Mesodermal cell (in vitro differentiated cells): ENCODE measurements around the gene MAML3.
A peak's percentile ranks its signal among the peaks of the same experiment; 100 is the strongest.

Source experiments
- H3K27ac ChIP-seq: 2 replicates; pipeline ENCODE4 v1.7.0; 2013; ENCODE audit warnings: mild to moderate bottlenecking, low read depth, low read length, moderate library complexity; ENCODE audit not compliant: severe bottlenecking
- H3K36me3 ChIP-seq: 2 replicates; pipeline ENCODE4 v1.7.1; 2013; ENCODE audit warnings: mild to moderate bottlenecking, low read length, moderate library complexity; ENCODE audit not compliant: control insufficient read depth, insufficient read depth
- H3K4me1 ChIP-seq: one replicate; pipeline ENCODE4 v1.7.1; 2013; ENCODE audit warnings: mild to moderate bottlenecking, low read length; ENCODE audit not compliant: insufficient read depth, control insufficient read depth, poor library complexity, severe bottlenecking
- H3K4me3 ChIP-seq: 2 replicates; pipeline ENCODE4 v1.7.0; 2013; ENCODE audit warnings: low read length, control low read depth, mild to moderate bottlenecking; ENCODE audit not compliant: insufficient read depth, poor library complexity, severe bottlenecking; ENCODE audit errors: extremely low read depth
- H3K9me3 ChIP-seq: 2 replicates; pipeline ENCODE4 v1.7.1; 2013; ENCODE audit warnings: mild to moderate bottlenecking, low read length, moderate library complexity; ENCODE audit not compliant: control insufficient read depth
- WGBS, 2 experiments: methylation state at CpG; one replicate each; pipeline ENCODE4 v1.1.5; 2013; ENCODE audit warnings: missing lambda C conversion rate in 2 of 2; ENCODE audit not compliant: insufficient coverage in 2 of 2; 5-methylcytosine and 5-hydroxymethylcytosine counted together

MAML3 gene

GRCh38 chr4:140004549-140004895, 149.5 kb downstream of the MAML3 start:
- no peaks in the 10 kb centered on the region for H3K36me3 ChIP-seq
- peak overlapping the region; percentile 64 for H3K27ac ChIP-seq
- H3K4me1 ChIP-seq, result peaks cover 19% of the 10 kb centered on the region
- no peaks in the 10 kb centered on the region for H3K9me3 ChIP-seq
- WGBS, 2 experiments, result 1 to 6% methylated on average over 11 to 14 of the region's 14 CpGs
- H3K4me3 ChIP-seq, result no peak overlapping the region

DNA sequence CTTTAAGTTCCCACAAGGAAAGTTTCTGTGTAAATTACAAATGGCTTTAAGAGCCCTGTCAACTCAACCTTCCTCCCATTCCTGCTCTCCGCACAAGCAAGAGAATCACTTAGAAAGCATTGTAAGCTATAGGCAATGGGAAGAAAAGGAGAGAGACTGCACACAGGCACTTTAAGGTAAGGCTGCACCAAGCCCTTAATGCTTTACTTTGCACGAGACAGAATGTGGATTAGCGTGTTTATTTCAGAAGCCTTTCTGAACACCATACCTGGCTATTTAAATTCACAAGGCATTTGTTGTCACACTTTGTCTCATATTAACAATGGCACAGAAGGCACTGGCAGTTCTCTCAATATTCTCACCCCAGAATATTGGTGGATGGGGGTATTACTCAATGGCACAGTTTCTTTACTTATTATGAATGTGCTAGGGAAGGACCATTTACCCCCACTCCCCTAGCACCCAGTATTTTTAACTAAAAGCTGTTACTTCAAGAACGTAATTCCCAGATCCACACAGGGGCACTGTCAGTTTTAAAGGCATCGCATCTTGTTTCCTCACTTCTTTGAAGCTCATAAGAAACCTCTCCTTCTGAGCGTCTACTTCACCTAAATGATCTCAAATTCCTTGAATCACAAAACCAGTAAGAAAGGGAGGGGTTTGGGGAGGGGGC, 150.0 kb downstream of the MAML3 start:
- peaks cover 19% of the 10 kb centered on the region for H3K4me1 ChIP-seq
- no peaks in the 10 kb centered on the region for H3K36me3 ChIP-seq
- peak overlapping the region; percentile 64 for H3K27ac ChIP-seq
- 50 to 51% methylated on average over 3 to 4 of the region's 6 CpGs for WGBS, 2 experiments
- no peak overlapping the region for H3K4me3 ChIP-seq
- no peaks in the 10 kb centered on the region for H3K9me3 ChIP-seq

GRCh38 chr4:140000232-140000631, 153.8 kb downstream of the MAML3 start:
- Histone ChIP-seq H3K4me3 (no peak overlapping the region), H3K36me3 (no peaks in the 10 kb centered on the region), H3K27ac (no peak overlapping the region), H3K4me1 (peaks cover 10% of the 10 kb centered on the region), H3K9me3 (no peaks in the 10 kb centered on the region)
- 100% methylated on average over 1 of the region's 1 CpG for WGBS, 2 experiments

- Histone ChIP-seq H3K27ac (peak overlapping the region; percentile 81), H3K4me1 (peaks cover 22% of the 10 kb centered on the region), H3K9me3 (peaks cover 10% of the 10 kb centered on the region), H3K36me3 (no peaks in the 10 kb centered on the region), H3K4me3 (no peak overlapping the region)
- 81 to 85% methylated on average over 15 of the region's 17 CpGs for WGBS, 2 experiments
Observed at GRCh38 chr4:139988863-139989765, 164.9 kb downstream of the MAML3 start.

DNA sequence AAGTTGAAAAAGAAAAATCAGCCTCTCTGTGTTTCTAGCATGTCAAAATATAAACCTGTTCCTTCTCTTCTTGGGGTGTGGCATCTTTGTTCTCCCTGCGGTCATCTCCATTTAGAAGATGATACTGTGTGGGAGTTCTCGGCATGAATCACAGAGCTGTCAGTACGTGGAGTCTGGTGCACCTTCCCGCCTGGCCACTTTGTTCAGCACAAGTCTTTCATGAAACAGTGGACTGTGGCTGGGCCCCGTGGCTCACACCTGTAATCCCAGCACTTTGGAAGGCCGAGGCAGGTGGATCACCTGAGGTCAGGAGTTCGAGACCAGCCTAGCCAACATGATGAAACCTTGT, 166.5 kb downstream of the MAML3 start:
- H3K36me3 ChIP-seq, result no peaks in the 10 kb centered on the region
- no peak overlapping the region for H3K4me3 ChIP-seq
- WGBS, 2 experiments, result 80 to 89% methylated on average over 3 to 6 of the region's 7 CpGs

DNA sequence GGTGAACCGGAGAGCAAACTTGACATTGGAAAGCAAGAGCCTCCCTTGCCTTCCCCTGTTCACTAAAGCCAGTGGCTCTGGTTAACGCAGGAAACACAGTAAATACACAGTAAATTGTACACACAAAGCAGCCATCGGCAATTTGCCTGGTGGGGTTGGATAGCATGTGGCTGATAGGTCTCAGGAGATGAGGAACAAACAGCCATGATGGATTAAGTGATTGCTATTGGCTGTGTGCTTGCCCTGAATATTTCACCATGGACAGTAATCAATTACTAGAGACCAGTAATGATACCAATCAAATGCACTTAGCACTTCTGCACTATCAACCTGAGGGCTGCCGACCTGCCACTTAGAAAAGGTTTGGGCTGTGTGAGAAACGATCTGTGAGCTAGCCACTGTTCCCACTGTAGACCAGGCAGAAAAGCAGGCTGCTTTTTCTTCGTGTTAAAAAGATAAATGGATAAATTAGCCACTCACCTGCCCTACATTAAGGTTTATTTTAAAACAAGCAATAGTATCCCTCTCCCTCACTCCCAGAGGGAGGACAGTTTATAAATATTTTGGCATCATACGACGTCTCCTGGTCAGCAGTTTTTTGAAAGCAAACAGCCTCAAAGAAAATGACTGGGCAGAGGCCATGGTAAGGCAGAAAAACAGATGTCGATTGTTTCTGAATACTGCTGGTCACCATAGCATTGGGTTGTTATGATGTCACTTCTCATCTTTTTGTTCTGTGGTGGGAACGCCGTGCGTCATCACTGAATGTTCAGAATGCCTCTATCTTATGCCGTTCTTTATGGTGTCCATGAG, 167.1 kb downstream of the MAML3 start:
- WGBS, 2 experiments, result 95 to 97% methylated on average over 8 of the region's 13 CpGs
- Histone ChIP-seq H3K9me3 (peaks cover 3% of the 10 kb centered on the region), H3K4me1 (peaks cover 26% of the 10 kb centered on the region), H3K27ac (peak overlapping the region; percentile 33), H3K4me3 (no peak overlapping the region), H3K36me3 (no peaks in the 10 kb centered on the region)

More for the DNA sequence above, 166.5 kb downstream of the MAML3 start:
- H3K9me3 ChIP-seq, result peaks cover 9% of the 10 kb centered on the region
- peaks cover 22% of the 10 kb centered on the region for H3K4me1 ChIP-seq
- H3K27ac ChIP-seq, result no peak overlapping the region

DNA sequence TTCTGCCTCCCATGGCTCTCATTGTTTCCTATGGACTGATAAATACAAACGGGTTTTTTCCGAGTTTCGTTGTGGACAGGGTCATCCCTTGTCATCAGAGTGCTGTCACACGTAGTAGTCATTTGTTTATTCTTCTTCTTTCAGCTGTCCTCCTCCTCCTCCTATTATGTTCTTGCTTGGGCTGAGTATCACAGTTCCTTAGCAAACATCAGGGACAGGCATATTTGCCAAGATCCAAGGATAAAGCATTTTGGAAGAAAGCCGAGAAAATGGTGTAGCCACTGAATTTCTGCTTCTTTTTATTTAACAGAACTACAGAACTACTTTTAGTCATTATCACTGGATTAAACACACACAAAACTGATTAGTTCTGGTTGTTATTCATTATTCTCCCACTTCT, 167.9 kb downstream of the MAML3 start:
- Histone ChIP-seq H3K27ac (no peak overlapping the region), H3K9me3 (no peaks in the 10 kb centered on the region), H3K36me3 (no peaks in the 10 kb centered on the region), H3K4me1 (peaks cover 26% of the 10 kb centered on the region), H3K4me3 (no peak overlapping the region)
- WGBS, 2 experiments, result 80 to 89% methylated on average over 4 to 5 of the region's 5 CpGs

DNA sequence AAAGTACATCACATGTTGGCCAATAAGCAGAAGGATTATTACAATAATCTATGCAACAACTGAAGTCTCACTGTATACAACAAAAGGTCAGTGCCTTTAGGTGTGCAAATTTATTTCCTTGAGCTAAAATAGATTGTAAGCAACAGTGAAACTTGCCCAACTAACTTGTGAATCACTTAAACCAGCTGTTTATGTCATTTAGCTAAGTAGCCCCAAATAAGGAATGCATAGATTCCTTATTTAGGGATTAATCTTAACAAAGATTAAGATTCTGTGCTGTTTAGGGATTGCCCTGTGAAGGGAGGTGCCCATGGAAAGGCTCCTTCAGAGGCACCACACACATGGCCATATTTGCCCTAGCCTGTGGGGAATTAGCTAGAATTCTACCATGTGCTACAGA, 168.6 kb downstream of the MAML3 start:
- Histone ChIP-seq H3K4me1 (peaks cover 26% of the 10 kb centered on the region), H3K9me3 (no peaks in the 10 kb centered on the region), H3K36me3 (peaks cover 3% of the 10 kb centered on the region), H3K4me3 (no peak overlapping the region), H3K27ac (no peak overlapping the region)

GRCh38 chr4:139984471-139984870, 169.5 kb downstream of the MAML3 start:
- H3K36me3 ChIP-seq, result peaks cover 11% of the 10 kb centered on the region
- 100% methylated on average over 1 of the region's 1 CpG for WGBS, 2 experiments

DNA sequence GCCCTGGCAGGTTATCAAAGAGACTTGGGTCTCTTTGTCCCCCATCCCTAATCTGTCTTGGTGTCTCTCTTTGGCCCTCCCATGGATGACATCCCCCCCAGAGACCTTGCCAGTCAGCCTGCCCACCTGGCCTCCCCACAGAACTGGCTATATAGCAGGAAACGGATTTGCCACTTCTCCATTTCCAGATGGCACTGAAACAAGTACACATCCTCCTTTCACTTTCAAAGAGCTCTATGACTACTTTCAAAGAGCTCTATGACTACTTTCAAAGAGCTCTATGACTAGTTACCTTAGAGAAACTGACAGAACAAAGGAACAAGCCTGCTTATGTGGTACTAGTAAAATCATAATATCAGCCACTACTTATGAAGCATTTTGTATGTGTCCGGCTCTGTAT, 175.3 kb downstream of the MAML3 start:
- 80% methylated on average over 1 of the region's 2 CpGs; no CpG with 5 or more reads in 1 of the 2 experiments for WGBS, 2 experiments

More at GRCh38 chr4:139984471-139984870, 169.5 kb downstream of the MAML3 start:
- Histone ChIP-seq H3K9me3 (no peaks in the 10 kb centered on the region), H3K27ac (no peak overlapping the region), H3K4me3 (no peak overlapping the region), H3K4me1 (peaks cover 22% of the 10 kb centered on the region)

More for the DNA sequence above, 175.3 kb downstream of the MAML3 start:
- no peak overlapping the region for H3K4me3 ChIP-seq
- no peaks in the 10 kb centered on the region for H3K9me3 ChIP-seq
- peaks cover 16% of the 10 kb centered on the region for H3K36me3 ChIP-seq
- no peak overlapping the region for H3K27ac ChIP-seq
- peaks cover 4% of the 10 kb centered on the region for H3K4me1 ChIP-seq
